Astrocyte (in vitro differentiated cells and primary cell): ENCODE data around the gene NLE1.

Experiments
- EZH2 ChIP-seq: IDR thresholded peaks from 2 replicates; pipeline ENCODE4 v1.6.1; 2012; ENCODE audit warnings: mild to moderate bottlenecking, low read length, inconsistent platforms; ENCODE audit not compliant: insufficient read depth
- TF ChIP-seq, protein P1 (sequence below): IDR thresholded peaks from 2 replicates; pipeline ENCODE4 v1.5.1; 2011; ENCODE audit warnings: low read depth, mild to moderate bottlenecking, inconsistent platforms, low read length, moderate library complexity; ENCODE audit not compliant: insufficient read depth

DNA sequence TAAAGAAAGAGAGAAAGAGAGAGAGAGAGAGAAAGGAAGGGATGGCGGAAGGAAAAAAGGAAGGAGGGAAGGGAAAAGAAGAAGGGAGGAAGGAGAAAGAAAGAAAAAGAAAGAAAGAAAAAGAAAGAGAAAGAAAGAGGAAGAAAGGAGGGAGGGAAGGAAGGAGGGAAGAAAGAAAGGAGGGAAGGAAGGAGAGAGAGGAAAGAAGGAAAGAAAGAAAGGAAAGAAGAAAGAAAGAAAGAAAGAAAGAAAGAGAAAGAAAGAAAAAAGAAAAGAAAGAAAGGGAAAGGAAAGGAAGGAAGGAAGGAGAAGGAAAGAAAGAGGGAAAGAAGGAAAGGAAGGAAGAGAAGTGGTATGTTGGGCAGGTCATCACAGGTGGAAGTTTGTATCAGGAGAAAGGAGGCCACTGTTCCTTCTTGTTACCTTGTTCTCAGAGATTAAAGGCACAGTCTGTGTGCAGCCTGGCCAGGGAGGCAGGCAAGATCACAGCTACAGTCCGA, 32.8 kb upstream of the NLE1 start:
- TF ChIP-seq, protein P1, sequence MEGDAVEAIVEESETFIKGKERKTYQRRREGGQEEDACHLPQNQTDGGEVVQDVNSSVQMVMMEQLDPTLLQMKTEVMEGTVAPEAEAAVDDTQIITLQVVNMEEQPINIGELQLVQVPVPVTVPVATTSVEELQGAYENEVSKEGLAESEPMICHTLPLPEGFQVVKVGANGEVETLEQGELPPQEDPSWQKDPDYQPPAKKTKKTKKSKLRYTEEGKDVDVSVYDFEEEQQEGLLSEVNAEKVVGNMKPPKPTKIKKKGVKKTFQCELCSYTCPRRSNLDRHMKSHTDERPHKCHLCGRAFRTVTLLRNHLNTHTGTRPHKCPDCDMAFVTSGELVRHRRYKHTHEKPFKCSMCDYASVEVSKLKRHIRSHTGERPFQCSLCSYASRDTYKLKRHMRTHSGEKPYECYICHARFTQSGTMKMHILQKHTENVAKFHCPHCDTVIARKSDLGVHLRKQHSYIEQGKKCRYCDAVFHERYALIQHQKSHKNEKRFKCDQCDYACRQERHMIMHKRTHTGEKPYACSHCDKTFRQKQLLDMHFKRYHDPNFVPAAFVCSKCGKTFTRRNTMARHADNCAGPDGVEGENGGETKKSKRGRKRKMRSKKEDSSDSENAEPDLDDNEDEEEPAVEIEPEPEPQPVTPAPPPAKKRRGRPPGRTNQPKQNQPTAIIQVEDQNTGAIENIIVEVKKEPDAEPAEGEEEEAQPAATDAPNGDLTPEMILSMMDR, result no peak
- no peak for TF ChIP-seq EZH2
